ENCODE data around the gene MAN1A2. TPM values are rescaled to one million over a fixed set of nuclear protein-coding genes. Genes with fewer than 3 reads are reported as not detected.
A peak's percentile ranks its signal among the peaks of the same experiment; 100 is the strongest.

The MAN1A2 gene
- total and polyA plus RNA-seq, 9 of the 15 experiments (the other 6 are each of a cell fraction or from before 2014, with no cell fraction given): 4.2 to 38.4 (median 18.7) TPM

DNA sequence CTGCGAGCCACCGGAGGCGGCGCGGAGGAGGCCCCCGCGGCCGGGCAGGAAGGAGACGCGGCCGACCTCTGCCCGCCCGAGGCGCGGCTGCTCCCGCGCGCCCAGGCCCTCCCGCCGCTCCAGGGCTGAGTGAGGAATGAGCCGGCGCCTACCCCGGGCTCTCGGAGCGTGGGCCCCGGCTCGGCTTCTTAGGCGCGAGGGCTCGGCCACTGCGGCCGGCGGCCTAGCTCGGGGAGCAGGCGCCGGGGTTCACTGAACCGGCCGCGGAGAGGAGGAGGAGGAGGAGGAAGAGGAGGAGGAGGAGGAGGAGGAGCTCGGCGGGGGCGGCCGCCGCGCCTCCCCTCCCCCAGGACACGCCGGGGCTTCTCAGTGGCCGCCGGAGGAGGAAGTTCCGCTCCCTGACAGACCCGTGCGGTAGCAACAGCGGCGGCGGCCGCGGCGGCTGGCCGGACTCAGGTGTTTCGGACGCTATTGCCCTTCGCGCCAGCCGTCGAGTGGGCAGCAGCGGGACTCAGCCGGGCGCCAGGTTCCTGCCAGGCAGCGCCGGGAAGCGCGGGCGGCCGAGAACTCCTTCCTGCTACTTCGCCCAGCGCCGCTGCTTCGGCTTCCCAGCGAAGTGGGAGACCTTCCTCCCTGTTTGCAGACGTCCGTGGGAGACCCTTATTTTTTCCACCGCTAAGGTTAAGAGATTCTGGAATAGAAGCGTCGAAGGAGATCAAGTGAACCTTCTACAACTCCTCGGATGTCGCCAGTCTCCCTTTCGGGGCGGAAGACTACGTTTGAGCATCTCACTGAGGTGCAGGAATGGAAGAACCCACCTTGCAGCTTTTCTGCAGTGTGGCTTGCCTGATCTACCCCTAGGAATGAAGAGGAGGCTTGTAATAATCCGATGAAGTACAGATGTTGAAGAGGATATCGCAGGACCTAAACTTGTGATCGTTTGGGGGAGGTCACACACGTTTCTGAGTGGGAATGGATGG, at the start of gene MAN1A2 (continued):
- 0 out of 2 replicates have a peak, but pooled peaks have one; percentile 44 for TF ChIP-seq ERF (CRISPR knock-in tag; IDR thresholded peaks at IDR 0.05)
- TF ChIP-seq, protein P1, sequence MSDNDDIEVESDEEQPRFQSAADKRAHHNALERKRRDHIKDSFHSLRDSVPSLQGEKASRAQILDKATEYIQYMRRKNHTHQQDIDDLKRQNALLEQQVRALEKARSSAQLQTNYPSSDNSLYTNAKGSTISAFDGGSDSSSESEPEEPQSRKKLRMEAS (CRISPR knock-in tag; IDR thresholded peaks at IDR 0.05): no peak
- TF ChIP-seq, protein P2, sequence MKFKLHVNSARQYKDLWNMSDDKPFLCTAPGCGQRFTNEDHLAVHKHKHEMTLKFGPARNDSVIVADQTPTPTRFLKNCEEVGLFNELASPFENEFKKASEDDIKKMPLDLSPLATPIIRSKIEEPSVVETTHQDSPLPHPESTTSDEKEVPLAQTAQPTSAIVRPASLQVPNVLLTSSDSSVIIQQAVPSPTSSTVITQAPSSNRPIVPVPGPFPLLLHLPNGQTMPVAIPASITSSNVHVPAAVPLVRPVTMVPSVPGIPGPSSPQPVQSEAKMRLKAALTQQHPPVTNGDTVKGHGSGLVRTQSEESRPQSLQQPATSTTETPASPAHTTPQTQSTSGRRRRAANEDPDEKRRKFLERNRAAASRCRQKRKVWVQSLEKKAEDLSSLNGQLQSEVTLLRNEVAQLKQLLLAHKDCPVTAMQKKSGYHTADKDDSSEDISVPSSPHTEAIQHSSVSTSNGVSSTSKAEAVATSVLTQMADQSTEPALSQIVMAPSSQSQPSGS (CRISPR knock-in tag; IDR thresholded peaks at IDR 0.05): no peak
- peak; percentile 87 for TF ChIP-seq PRPF4 (IDR thresholded peaks at IDR 0.05; ENCODE audit: insufficient read depth, low read depth, low read length, poor library complexity, severe bottlenecking)
- TF ChIP-seq NR2C2 (CRISPR knock-in tag; IDR thresholded peaks at IDR 0.05): peak; percentile 15; the same call in 1 of the 2 replicates
- peak; percentile 58; the same call in 1 of the 2 replicates for TF ChIP-seq NR2C2 (tag; IDR thresholded peaks at IDR 0.05)
- no peak for TF ChIP-seq ELF4 (CRISPR knock-in tag; IDR thresholded peaks at IDR 0.05)
- TF ChIP-seq, protein P3, sequence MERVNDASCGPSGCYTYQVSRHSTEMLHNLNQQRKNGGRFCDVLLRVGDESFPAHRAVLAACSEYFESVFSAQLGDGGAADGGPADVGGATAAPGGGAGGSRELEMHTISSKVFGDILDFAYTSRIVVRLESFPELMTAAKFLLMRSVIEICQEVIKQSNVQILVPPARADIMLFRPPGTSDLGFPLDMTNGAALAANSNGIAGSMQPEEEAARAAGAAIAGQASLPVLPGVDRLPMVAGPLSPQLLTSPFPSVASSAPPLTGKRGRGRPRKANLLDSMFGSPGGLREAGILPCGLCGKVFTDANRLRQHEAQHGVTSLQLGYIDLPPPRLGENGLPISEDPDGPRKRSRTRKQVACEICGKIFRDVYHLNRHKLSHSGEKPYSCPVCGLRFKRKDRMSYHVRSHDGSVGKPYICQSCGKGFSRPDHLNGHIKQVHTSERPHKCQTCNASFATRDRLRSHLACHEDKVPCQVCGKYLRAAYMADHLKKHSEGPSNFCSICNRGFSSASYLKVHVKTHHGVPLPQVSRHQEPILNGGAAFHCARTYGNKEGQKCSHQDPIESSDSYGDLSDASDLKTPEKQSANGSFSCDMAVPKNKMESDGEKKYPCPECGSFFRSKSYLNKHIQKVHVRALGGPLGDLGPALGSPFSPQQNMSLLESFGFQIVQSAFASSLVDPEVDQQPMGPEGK (CRISPR knock-in tag; IDR thresholded peaks at IDR 0.05; ENCODE audit: borderline replicate concordance): no peak
- TF ChIP-seq ZNF263 (CRISPR knock-in tag; IDR thresholded peaks at IDR 0.05; ENCODE audit: borderline replicate concordance): peak; percentile 100
- TF ChIP-seq GABPB1 (CRISPR knock-in tag; IDR thresholded peaks at IDR 0.05): peak; percentile 82; the same call in 1 of the 2 replicates
- TF ChIP-seq RNF2 (IDR thresholded peaks at IDR 0.05): peak; percentile 46; the same call in 1 of the 2 replicates
- TF ChIP-seq RBM25 (IDR thresholded peaks at IDR 0.05; ENCODE audit: low read depth, low read length, severe bottlenecking): no peak
- TF ChIP-seq ZNF76 (CRISPR knock-in tag; IDR thresholded peaks at IDR 0.05; ENCODE audit: borderline replicate concordance): 0 out of 2 replicates have a peak, but pooled peaks have one; percentile 52
- 0 out of 2 replicates have a peak, but pooled peaks have one; percentile 41 for TF ChIP-seq SMAD3 (CRISPR knock-in tag; conservative IDR thresholded peaks at IDR 0.05)
- TF ChIP-seq, protein P4, sequence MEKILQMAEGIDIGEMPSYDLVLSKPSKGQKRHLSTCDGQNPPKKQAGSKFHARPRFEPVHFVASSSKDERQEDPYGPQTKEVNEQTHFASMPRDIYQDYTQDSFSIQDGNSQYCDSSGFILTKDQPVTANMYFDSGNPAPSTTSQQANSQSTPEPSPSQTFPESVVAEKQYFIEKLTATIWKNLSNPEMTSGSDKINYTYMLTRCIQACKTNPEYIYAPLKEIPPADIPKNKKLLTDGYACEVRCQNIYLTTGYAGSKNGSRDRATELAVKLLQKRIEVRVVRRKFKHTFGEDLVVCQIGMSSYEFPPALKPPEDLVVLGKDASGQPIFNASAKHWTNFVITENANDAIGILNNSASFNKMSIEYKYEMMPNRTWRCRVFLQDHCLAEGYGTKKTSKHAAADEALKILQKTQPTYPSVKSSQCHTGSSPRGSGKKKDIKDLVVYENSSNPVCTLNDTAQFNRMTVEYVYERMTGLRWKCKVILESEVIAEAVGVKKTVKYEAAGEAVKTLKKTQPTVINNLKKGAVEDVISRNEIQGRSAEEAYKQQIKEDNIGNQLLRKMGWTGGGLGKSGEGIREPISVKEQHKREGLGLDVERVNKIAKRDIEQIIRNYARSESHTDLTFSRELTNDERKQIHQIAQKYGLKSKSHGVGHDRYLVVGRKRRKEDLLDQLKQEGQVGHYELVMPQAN (IDR thresholded peaks at IDR 0.05; ENCODE audit: borderline replicate concordance): peak; percentile 20; the same call in 1 of the 2 replicates
- peak; percentile 85 for TF ChIP-seq POLR2B (IDR thresholded peaks at IDR 0.05; ENCODE audit: low read depth, partially characterized antibody)
- no peak for TF ChIP-seq NFE2 (IDR thresholded peaks at IDR 0.05; ENCODE audit: low read depth)
- no peak for TF ChIP-seq FOXJ2 (tag; IDR thresholded peaks at IDR 0.05)
- no peak; the same call in 1 of the 2 replicates for TF ChIP-seq PHF21A (IDR thresholded peaks at IDR 0.05; ENCODE audit: borderline replicate concordance, low read depth)
- 0 out of 2 replicates have a peak, but pooled peaks have one; percentile 9 for TF ChIP-seq JUNB (CRISPR knock-in tag; conservative IDR thresholded peaks at IDR 0.05)
- peak; percentile 48 for TF ChIP-seq CHD1 (IDR thresholded peaks at IDR 0.05; ENCODE audit: low read length)

Data from K562 (cell line).